Sigmoid colon (tissue), 4 donors: ENCODE results near the gene COG5.

ENCODE experiments used
- CTCF ChIP-seq, 4 experiments: fragments of 450-650 bp in 3 of 4; fragments of 200-600 bp in 1 of 4; IDR thresholded peaks; one replicate each; pipeline ENCODE4 v1.5.1; 2016 to 2019; ENCODE audit warnings: antibody characterized with exemption in 4 of 4, mild to moderate bottlenecking in 3 of 4, moderate library complexity in 2 of 4
- EP300 ChIP-seq, 4 donors: sonication (generic); formaldehyde crosslinking; IDR thresholded peaks; one replicate each; pipeline ENCODE4 v1.6.1; 2017; ENCODE audit warnings: antibody characterized with exemption in 4 of 4
- POLR2A ChIP-seq, 2 donors: fragments of 450-650 bp; IDR thresholded peaks; one replicate each; pipeline ENCODE4 v1.6.1; 2016; ENCODE audit warnings: antibody characterized with exemption in 2 of 2, mild to moderate bottlenecking in 2 of 2, moderate library complexity in 2 of 2

GRCh38 chr7:107405559-107405958, 158.2 kb downstream of the COG5 start:
- TF ChIP-seq POLR2A (IDR thresholded peaks at IDR 0.05) (no peak), CTCF (IDR thresholded peaks at IDR 0.05) (no peak), EP300 (IDR thresholded peaks at IDR 0.05) (no peak)
